Measurements from ENCODE around the gene KPNA6. TPM values are rescaled to one million over a fixed set of nuclear protein-coding genes. Genes with fewer than 3 reads are reported as not detected.

KPNA6 gene
- total RNA-seq, 1 donor from 2014 or later: 17.7 TPM

GRCh38 chr1:32181065-32181464 lies 73.2 kb downstream of the KPNA6 start:
- H3K4me3 ChIP-seq (ENCODE audit: low read length in 3 of 3): peak overlapping the region; percentile 80 to 88 (median 83)
- peak overlapping the region; percentile 96 for H3K27ac ChIP-seq (ENCODE audit: low read depth, low read length)
- no peaks in the 10 kb centered on the region for H3K27me3 ChIP-seq (ENCODE audit: control insufficient read depth in 3 of 3, insufficient read depth in 3 of 3, low read length in 3 of 3)
- peak overlapping the region; percentile 89 to 97 (median 92) for H3K9ac ChIP-seq (ENCODE audit: low read depth in 1 of 3, low read length in 3 of 3)
- H3K9me3 ChIP-seq (ENCODE audit: control insufficient read depth in 3 of 3, low read length in 3 of 3): no peaks in the 10 kb centered on the region
- peaks cover 15 to 26% (median 23%) of the 10 kb centered on the region in 3 donors for H3K36me3 ChIP-seq (ENCODE audit: control insufficient read depth in 3 of 3, insufficient read depth in 3 of 3, low read length in 3 of 3)
- peaks cover 39 to 46% (median 40%) of the 10 kb centered on the region in 3 donors for H3K4me1 ChIP-seq (ENCODE audit: control insufficient read depth in 3 of 3, insufficient read depth in 3 of 3, low read length in 3 of 3)

- H3K9me3 ChIP-seq (ENCODE audit: control insufficient read depth in 3 of 3, low read length in 3 of 3): no peaks in the 10 kb centered on the region
- peak overlapping the region; percentile 49 to 97 (median 92) for H3K9ac ChIP-seq (ENCODE audit: low read depth in 1 of 3, low read length in 3 of 3)
- peaks cover 41 to 50% (median 42%) of the 10 kb centered on the region in 3 donors for H3K4me1 ChIP-seq (ENCODE audit: control insufficient read depth in 3 of 3, insufficient read depth in 3 of 3, low read length in 3 of 3)
- H3K27ac ChIP-seq (ENCODE audit: low read depth, low read length): no peak overlapping the region
- H3K4me3 ChIP-seq (ENCODE audit: low read length in 3 of 3): peak overlapping the region; percentile 49 to 88 (median 83)
- H3K27me3 ChIP-seq (ENCODE audit: control insufficient read depth in 3 of 3, insufficient read depth in 3 of 3, low read length in 3 of 3): no peaks in the 10 kb centered on the region
- H3K36me3 ChIP-seq (ENCODE audit: control insufficient read depth in 3 of 3, insufficient read depth in 3 of 3, low read length in 3 of 3): peaks cover 18 to 31% (median 28%) of the 10 kb centered on the region in 3 donors
Observed at GRCh38 chr1:32181563-32181962, 73.7 kb downstream of the KPNA6 start.

GRCh38 chr1:32182060-32182459 lies 74.2 kb downstream of the KPNA6 start:
- Histone ChIP-seq H3K4me1 (ENCODE audit: control insufficient read depth in 3 of 3, insufficient read depth in 3 of 3, low read length in 3 of 3) (peaks cover 41 to 50% (median 42%) of the 10 kb centered on the region in 3 donors), H3K36me3 (ENCODE audit: control insufficient read depth in 3 of 3, insufficient read depth in 3 of 3, low read length in 3 of 3) (peaks cover 22 to 34% (median 32%) of the 10 kb centered on the region in 3 donors), H3K27ac (ENCODE audit: low read depth, low read length) (no peak overlapping the region), H3K9ac (ENCODE audit: low read depth in 1 of 3, low read length in 3 of 3) (peak overlapping the region in 2 of 3 donors; percentile 57 to 92), H3K4me3 (ENCODE audit: low read length in 3 of 3) (peak overlapping the region in 1 of 3 donors; percentile 49), H3K27me3 (ENCODE audit: control insufficient read depth in 3 of 3, insufficient read depth in 3 of 3, low read length in 3 of 3) (no peaks in the 10 kb centered on the region), H3K9me3 (ENCODE audit: control insufficient read depth in 3 of 3, low read length in 3 of 3) (no peaks in the 10 kb centered on the region)

- Histone ChIP-seq H3K36me3 (ENCODE audit: control insufficient read depth in 3 of 3, insufficient read depth in 3 of 3, low read length in 3 of 3) (peaks cover 44 to 58% (median 58%) of the 10 kb centered on the region in 3 donors), H3K27ac (ENCODE audit: low read depth, low read length) (no peak overlapping the region), H3K4me3 (ENCODE audit: low read length in 3 of 3) (no peak overlapping the region), H3K27me3 (ENCODE audit: control insufficient read depth in 3 of 3, insufficient read depth in 3 of 3, low read length in 3 of 3) (no peaks in the 10 kb centered on the region), H3K9me3 (ENCODE audit: control insufficient read depth in 3 of 3, low read length in 3 of 3) (no peaks in the 10 kb centered on the region), H3K9ac (ENCODE audit: low read depth in 1 of 3, low read length in 3 of 3) (no peak overlapping the region), H3K4me1 (ENCODE audit: control insufficient read depth in 3 of 3, insufficient read depth in 3 of 3, low read length in 3 of 3) (peaks cover 33 to 39% (median 33%) of the 10 kb centered on the region in 3 donors)
Observed at GRCh38 chr1:32184650-32185049, 76.8 kb downstream of the KPNA6 start.

- Histone ChIP-seq H3K9ac (ENCODE audit: low read depth in 1 of 3, low read length in 3 of 3) (no peak overlapping the region), H3K4me1 (ENCODE audit: control insufficient read depth in 3 of 3, insufficient read depth in 3 of 3, low read length in 3 of 3) (peaks cover 25 to 28% (median 25%) of the 10 kb centered on the region in 3 donors), H3K27ac (ENCODE audit: low read depth, low read length) (no peak overlapping the region), H3K9me3 (ENCODE audit: control insufficient read depth in 3 of 3, low read length in 3 of 3) (no peaks in the 10 kb centered on the region), H3K36me3 (ENCODE audit: control insufficient read depth in 3 of 3, insufficient read depth in 3 of 3, low read length in 3 of 3) (peaks cover 56 to 72% (median 70%) of the 10 kb centered on the region in 3 donors), H3K4me3 (ENCODE audit: low read length in 3 of 3) (no peak overlapping the region), H3K27me3 (ENCODE audit: control insufficient read depth in 3 of 3, insufficient read depth in 3 of 3, low read length in 3 of 3) (no peaks in the 10 kb centered on the region)
Observed at GRCh38 chr1:32186077-32186476, 78.2 kb downstream of the KPNA6 start.

- Histone ChIP-seq H3K36me3 (ENCODE audit: control insufficient read depth in 3 of 3, insufficient read depth in 3 of 3, low read length in 3 of 3) (peaks cover 58 to 72% (median 70%) of the 10 kb centered on the region in 3 donors), H3K27me3 (ENCODE audit: control insufficient read depth in 3 of 3, insufficient read depth in 3 of 3, low read length in 3 of 3) (no peaks in the 10 kb centered on the region), H3K4me1 (ENCODE audit: control insufficient read depth in 3 of 3, insufficient read depth in 3 of 3, low read length in 3 of 3) (peaks cover 20 to 24% (median 21%) of the 10 kb centered on the region in 3 donors), H3K4me3 (ENCODE audit: low read length in 3 of 3) (no peak overlapping the region), H3K27ac (ENCODE audit: low read depth, low read length) (no peak overlapping the region), H3K9me3 (ENCODE audit: control insufficient read depth in 3 of 3, low read length in 3 of 3) (no peaks in the 10 kb centered on the region), H3K9ac (ENCODE audit: low read depth in 1 of 3, low read length in 3 of 3) (no peak overlapping the region)
Observed at GRCh38 chr1:32186491-32186890, 78.6 kb downstream of the KPNA6 start.

- Histone ChIP-seq H3K27ac (ENCODE audit: low read depth, low read length) (no peak overlapping the region), H3K9ac (ENCODE audit: low read depth in 1 of 3, low read length in 3 of 3) (peak overlapping the region in 1 of 3 donors; percentile 16), H3K4me1 (ENCODE audit: control insufficient read depth in 3 of 3, insufficient read depth in 3 of 3, low read length in 3 of 3) (peaks cover 13 to 16% (median 14%) of the 10 kb centered on the region in 3 donors), H3K27me3 (ENCODE audit: control insufficient read depth in 3 of 3, insufficient read depth in 3 of 3, low read length in 3 of 3) (no peaks in the 10 kb centered on the region), H3K36me3 (ENCODE audit: control insufficient read depth in 3 of 3, insufficient read depth in 3 of 3, low read length in 3 of 3) (peaks cover 68 to 81% (median 77%) of the 10 kb centered on the region in 3 donors), H3K9me3 (ENCODE audit: control insufficient read depth in 3 of 3, low read length in 3 of 3) (no peaks in the 10 kb centered on the region), H3K4me3 (ENCODE audit: low read length in 3 of 3) (no peak overlapping the region)
Observed at GRCh38 chr1:32187850-32188249, 80.0 kb downstream of the KPNA6 start.

- no peaks in the 10 kb centered on the region for H3K27me3 ChIP-seq (ENCODE audit: control insufficient read depth in 3 of 3, insufficient read depth in 3 of 3, low read length in 3 of 3)
- peaks cover 89 to 97% (median 89%) of the 10 kb centered on the region in 3 donors for H3K36me3 ChIP-seq (ENCODE audit: control insufficient read depth in 3 of 3, insufficient read depth in 3 of 3, low read length in 3 of 3)
- H3K9me3 ChIP-seq (ENCODE audit: control insufficient read depth in 3 of 3, low read length in 3 of 3): no peaks in the 10 kb centered on the region
- H3K4me1 ChIP-seq (ENCODE audit: control insufficient read depth in 3 of 3, insufficient read depth in 3 of 3, low read length in 3 of 3): peaks cover 5 to 21% (median 16%) of the 10 kb centered on the region in 3 donors
- H3K9ac ChIP-seq (ENCODE audit: low read depth in 1 of 3, low read length in 3 of 3): peak overlapping the region in 1 of 3 donors; percentile 12
- H3K27ac ChIP-seq (ENCODE audit: low read depth, low read length): no peak overlapping the region
- H3K4me3 ChIP-seq (ENCODE audit: low read length in 3 of 3): no peak overlapping the region
Observed at GRCh38 chr1:32192220-32192948, 84.5 kb downstream of the KPNA6 start.

GRCh38 chr1:32194984-32195383 lies 87.1 kb downstream of the KPNA6 start:
- H3K9ac ChIP-seq (ENCODE audit: low read depth in 1 of 3, low read length in 3 of 3): no peak overlapping the region
- H3K9me3 ChIP-seq (ENCODE audit: control insufficient read depth in 3 of 3, low read length in 3 of 3): no peaks in the 10 kb centered on the region
- H3K27me3 ChIP-seq (ENCODE audit: control insufficient read depth in 3 of 3, insufficient read depth in 3 of 3, low read length in 3 of 3): no peaks in the 10 kb centered on the region
- H3K36me3 ChIP-seq (ENCODE audit: control insufficient read depth in 3 of 3, insufficient read depth in 3 of 3, low read length in 3 of 3): peaks cover 66 to 78% (median 71%) of the 10 kb centered on the region in 3 donors
- peaks cover 31 to 45% (median 42%) of the 10 kb centered on the region in 3 donors for H3K4me1 ChIP-seq (ENCODE audit: control insufficient read depth in 3 of 3, insufficient read depth in 3 of 3, low read length in 3 of 3)
- no peak overlapping the region for H3K27ac ChIP-seq (ENCODE audit: low read depth, low read length)
- no peak overlapping the region for H3K4me3 ChIP-seq (ENCODE audit: low read length in 3 of 3)

- H3K36me3 ChIP-seq (ENCODE audit: control insufficient read depth in 3 of 3, insufficient read depth in 3 of 3, low read length in 3 of 3): peaks cover 60 to 72% (median 66%) of the 10 kb centered on the region in 3 donors
- no peak overlapping the region for H3K27ac ChIP-seq (ENCODE audit: low read depth, low read length)
Observed at GRCh38 chr1:32195531-32195930, 87.7 kb downstream of the KPNA6 start.

More at GRCh38 chr1:32195531-32195930, 87.7 kb downstream of the KPNA6 start:
- no peaks in the 10 kb centered on the region for H3K27me3 ChIP-seq (ENCODE audit: control insufficient read depth in 3 of 3, insufficient read depth in 3 of 3, low read length in 3 of 3)
- H3K9ac ChIP-seq (ENCODE audit: low read depth in 1 of 3, low read length in 3 of 3): no peak overlapping the region
- H3K9me3 ChIP-seq (ENCODE audit: control insufficient read depth in 3 of 3, low read length in 3 of 3): no peaks in the 10 kb centered on the region
- no peak overlapping the region for H3K4me3 ChIP-seq (ENCODE audit: low read length in 3 of 3)
- H3K4me1 ChIP-seq (ENCODE audit: control insufficient read depth in 3 of 3, insufficient read depth in 3 of 3, low read length in 3 of 3): peaks cover 36 to 50% (median 47%) of the 10 kb centered on the region in 3 donors
